Endometrial microvascular endothelial cells (primary cell): Measurements from ENCODE around the gene ZCCHC24. TPM values are rescaled to one million over a fixed set of nuclear protein-coding genes. Genes with fewer than 3 reads are reported as not detected.

Source experiments
- in situ Hi-C: cut with HindIII; loops from 2 replicates; pipeline ENCODE4 v1.10.0; 2017; ENCODE audit warnings: low sequenced_read_pairs, low pct_unique_long_range_greater_than_20kb; ENCODE audit errors: inconsistent ontology term
- total RNA-seq: library from RNA; depleted of rRNA; stranded (reverse); fragments of >200 nt; gene quantifications from one replicate; pipeline ENCODE4 v1.2.3, GENCODE V29; 2015; ENCODE audit errors: inconsistent ontology term

Gene ZCCHC24
- total RNA-seq, 1 donor from 2014 or later: 5.6 TPM

DNA sequence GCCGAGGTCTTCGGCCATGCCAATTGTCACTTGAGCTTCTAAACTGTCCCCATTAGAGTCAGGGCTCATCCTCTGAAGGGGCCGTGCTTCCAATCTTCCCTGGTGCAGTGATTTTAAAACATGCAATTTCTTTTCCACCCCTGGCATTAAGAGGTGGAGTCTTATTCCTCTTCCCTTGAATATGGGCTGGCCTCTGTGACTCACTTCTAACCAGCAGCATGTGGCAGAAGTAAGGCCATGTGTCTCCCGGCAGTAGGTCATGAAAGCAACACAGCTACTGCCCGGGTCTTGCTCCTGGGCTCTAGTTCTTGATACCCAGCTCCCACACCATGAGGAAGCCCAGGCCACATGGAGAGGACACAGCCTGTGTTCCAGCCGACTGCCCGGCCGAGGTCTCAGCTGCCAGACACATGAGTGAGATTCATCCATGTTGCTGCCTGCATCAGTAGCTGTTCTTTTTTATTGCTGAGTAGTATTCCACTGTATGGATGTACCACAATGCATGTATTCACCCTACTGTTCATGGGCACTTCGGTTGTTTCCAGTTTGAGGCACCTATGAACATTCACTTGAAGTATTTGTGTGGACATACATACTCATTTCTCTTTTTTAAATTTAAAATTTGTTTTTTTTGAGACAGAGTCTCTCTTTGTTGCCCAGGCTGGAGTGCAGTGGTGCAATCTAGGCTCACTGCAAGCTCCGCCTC is 112.7 kb downstream of the ZCCHC24 start:
- in situ Hi-C loops: loop anchor here (25.0 kb wide), 1 partner anchor 155 kb away; no protein-coding TSS in a partner anchor

Other genes starting within 250 kb of the ZCCHC24 start
- gene PPIF, start 98.2 kb downstream of the ZCCHC24 start, total RNA-seq: 58.5 TPM
- 0.37 TPM for gene EIF5AL1, start 66.9 kb upstream of the ZCCHC24 start, total RNA-seq
- not detected for gene SFTPA2, start 114.8 kb upstream of the ZCCHC24 start, total RNA-seq
- gene SFTPA1, start 165.3 kb upstream of the ZCCHC24 start, total RNA-seq: not detected